ENCODE results near the gene DIP2C. TPM values are rescaled to one million over a fixed set of nuclear protein-coding genes. Genes with fewer than 3 reads are reported as not detected.

DIP2C gene
- total and polyA plus RNA-seq, 2 experiments from 2014 or later, result 9.1 to 15.8 TPM

GRCh38 chr10:688312-689120 is 952 bp downstream of the DIP2C start:
- DNase-seq (ENCODE audit: low read depth in 1 of 2, low spot score in 1 of 2), result peak; percentile 57 to 77
- Histone ChIP-seq H3K4me3 (peak overlapping the region; percentile 74), H3K4me1 (ENCODE audit: low read depth) (no peaks in the 10 kb centered on the region), H3K27ac (peak overlapping the region; percentile 49), H3K9me3 (ENCODE audit: low read depth) (no peaks in the 10 kb centered on the region), H3K36me3 (no peaks in the 10 kb centered on the region), H3K27me3 (peaks cover 7% of the 10 kb centered on the region)
- TF ChIP-seq CTCF (IDR thresholded peaks at IDR 0.05; ENCODE audit: low read depth, low read length), result no peak

- Histone ChIP-seq H3K4me1 (ENCODE audit: low read depth) (no peaks in the 10 kb centered on the region), H3K27ac (no peak overlapping the region), H3K4me3 (no peak overlapping the region), H3K27me3 (no peaks in the 10 kb centered on the region), H3K9me3 (ENCODE audit: low read depth) (no peaks in the 10 kb centered on the region), H3K36me3 (no peaks in the 10 kb centered on the region)
- TF ChIP-seq CTCF (IDR thresholded peaks at IDR 0.05; ENCODE audit: low read depth, low read length), result no peak
- DNase-seq (ENCODE audit: low read depth in 1 of 2, low spot score in 1 of 2), result no peak
Measured at GRCh38 chr10:687583-688311, 1.7 kb downstream of the DIP2C start.

GRCh38 chr10:686155-686931 is 3.1 kb downstream of the DIP2C start:
- no peaks in the 10 kb centered on the region for H3K4me1 ChIP-seq (ENCODE audit: low read depth)
- no peaks in the 10 kb centered on the region for H3K9me3 ChIP-seq (ENCODE audit: low read depth)
- H3K27ac ChIP-seq, result no peak overlapping the region
- no peak overlapping the region for H3K4me3 ChIP-seq
- TF ChIP-seq CTCF (IDR thresholded peaks at IDR 0.05; ENCODE audit: low read depth, low read length), result no peak
- DNase-seq (ENCODE audit: low read depth in 1 of 2, low spot score in 1 of 2), result no peak
- no peaks in the 10 kb centered on the region for H3K27me3 ChIP-seq
- no peaks in the 10 kb centered on the region for H3K36me3 ChIP-seq

- Histone ChIP-seq H3K27me3 (no peaks in the 10 kb centered on the region), H3K4me1 (ENCODE audit: low read depth) (no peaks in the 10 kb centered on the region), H3K9me3 (ENCODE audit: low read depth) (no peaks in the 10 kb centered on the region), H3K36me3 (no peaks in the 10 kb centered on the region), H3K4me3 (no peak overlapping the region), H3K27ac (no peak overlapping the region)
- TF ChIP-seq CTCF (IDR thresholded peaks at IDR 0.05; ENCODE audit: low read depth, low read length), result no peak
- no peak for DNase-seq (ENCODE audit: low read depth in 1 of 2, low spot score in 1 of 2)
Measured at GRCh38 chr10:685613-686012, 3.9 kb downstream of the DIP2C start.

- no peak for TF ChIP-seq CTCF (IDR thresholded peaks at IDR 0.05; ENCODE audit: low read depth, low read length)
- Histone ChIP-seq H3K9me3 (ENCODE audit: low read depth) (no peaks in the 10 kb centered on the region), H3K27ac (no peak overlapping the region), H3K4me1 (ENCODE audit: low read depth) (peaks cover 7% of the 10 kb centered on the region), H3K4me3 (no peak overlapping the region), H3K27me3 (no peaks in the 10 kb centered on the region), H3K36me3 (no peaks in the 10 kb centered on the region)
- DNase-seq (ENCODE audit: low read depth in 1 of 2, low spot score in 1 of 2), result peak in 1 of 2 donors; percentile 25
Measured at GRCh38 chr10:683448-684071, 5.9 kb downstream of the DIP2C start.
